ENCODE measurements around the gene BLVRA.

GRCh38 chr7:43785420-43785819 is 26.9 kb downstream of the BLVRA start:
- TF ChIP-seq CTCF (IDR thresholded peaks at IDR 0.05) (no peak), EP300 (IDR thresholded peaks at IDR 0.05) (no peak)

Data from upper lobe of left lung (tissue), 4 donors.